22Rv1 (cell line): ENCODE measurements around the gene ZNF516.

Experiments used
- H3K27ac ChIP-seq: fragments of 450-650 bp; 2 replicates; pipeline ENCODE4 v1.5.1; 2017
- ZFX ChIP-seq: fragments of 450-650 bp; IDR thresholded peaks from 2 replicates; pipeline ENCODE4 v1.6.1; 2017; ENCODE audit warnings: antibody characterized with exemption, borderline replicate concordance
- TF ChIP-seq, protein P1 (sequence below): fragments of 450-650 bp; IDR thresholded peaks from 2 replicates; pipeline ENCODE4 v1.5.1; 2017; ENCODE audit warnings: mild to moderate bottlenecking

The ZNF516 gene

GRCh38 chr18:76398896-76399612 is 96.0 kb downstream of the ZNF516 start:
- H3K27ac ChIP-seq = no peak overlapping the region
- TF ChIP-seq, protein P1, sequence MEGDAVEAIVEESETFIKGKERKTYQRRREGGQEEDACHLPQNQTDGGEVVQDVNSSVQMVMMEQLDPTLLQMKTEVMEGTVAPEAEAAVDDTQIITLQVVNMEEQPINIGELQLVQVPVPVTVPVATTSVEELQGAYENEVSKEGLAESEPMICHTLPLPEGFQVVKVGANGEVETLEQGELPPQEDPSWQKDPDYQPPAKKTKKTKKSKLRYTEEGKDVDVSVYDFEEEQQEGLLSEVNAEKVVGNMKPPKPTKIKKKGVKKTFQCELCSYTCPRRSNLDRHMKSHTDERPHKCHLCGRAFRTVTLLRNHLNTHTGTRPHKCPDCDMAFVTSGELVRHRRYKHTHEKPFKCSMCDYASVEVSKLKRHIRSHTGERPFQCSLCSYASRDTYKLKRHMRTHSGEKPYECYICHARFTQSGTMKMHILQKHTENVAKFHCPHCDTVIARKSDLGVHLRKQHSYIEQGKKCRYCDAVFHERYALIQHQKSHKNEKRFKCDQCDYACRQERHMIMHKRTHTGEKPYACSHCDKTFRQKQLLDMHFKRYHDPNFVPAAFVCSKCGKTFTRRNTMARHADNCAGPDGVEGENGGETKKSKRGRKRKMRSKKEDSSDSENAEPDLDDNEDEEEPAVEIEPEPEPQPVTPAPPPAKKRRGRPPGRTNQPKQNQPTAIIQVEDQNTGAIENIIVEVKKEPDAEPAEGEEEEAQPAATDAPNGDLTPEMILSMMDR = peak; percentile 91
- TF ChIP-seq ZFX = no peak

DNA sequence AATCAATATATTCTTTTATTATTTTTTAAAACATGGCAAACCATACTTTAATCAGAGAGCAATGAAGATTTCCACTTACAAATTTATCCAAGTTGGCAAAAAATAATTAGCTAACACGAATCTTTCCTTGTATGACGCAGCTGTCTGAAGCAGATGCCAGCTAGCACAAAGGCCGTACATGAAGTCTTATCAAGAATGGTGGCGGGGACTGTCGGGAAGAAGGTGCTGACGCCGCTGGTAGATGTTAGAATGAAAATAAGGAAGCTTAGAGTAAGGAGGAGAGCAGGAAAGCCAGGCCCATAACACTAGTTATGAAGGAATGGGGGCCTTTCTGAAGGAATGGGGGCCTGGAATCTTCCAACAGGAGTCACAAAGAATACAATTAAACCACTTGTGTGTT is 96.7 kb downstream of the ZNF516 start:
- TF ChIP-seq, protein P1 = no peak
- TF ChIP-seq ZFX = no peak

DNA sequence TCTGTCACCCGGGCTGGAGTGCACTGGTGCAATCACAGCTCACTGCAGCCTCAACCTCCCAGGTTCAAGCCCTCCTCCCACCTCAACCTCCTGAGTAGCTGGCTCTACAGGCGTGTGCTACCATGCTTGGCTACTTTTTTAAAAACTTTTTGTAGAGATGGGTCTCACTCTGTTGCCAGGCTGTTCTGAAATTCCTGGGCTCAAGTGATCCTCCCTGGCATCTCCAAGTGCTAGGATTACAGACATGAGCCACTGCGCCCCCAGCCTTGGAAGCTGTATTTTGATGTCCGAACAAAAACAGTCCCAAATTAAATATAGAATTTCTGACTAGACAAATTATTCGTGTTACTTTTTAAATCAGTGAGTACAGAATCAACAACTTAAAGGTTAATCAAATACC is 97.4 kb downstream of the ZNF516 start:
- H3K27ac ChIP-seq = no peak overlapping the region
- TF ChIP-seq ZFX = no peak
- TF ChIP-seq, protein P1 = no peak

More for the DNA sequence above, 96.7 kb downstream of the ZNF516 start:
- no peak overlapping the region for H3K27ac ChIP-seq

GRCh38 chr18:76396792-76397191 is 98.2 kb downstream of the ZNF516 start:
- TF ChIP-seq ZFX = no peak
- TF ChIP-seq, protein P1 = no peak
- no peak overlapping the region for H3K27ac ChIP-seq

GRCh38 chr18:76395609-76396008 is 99.4 kb downstream of the ZNF516 start:
- no peak overlapping the region for H3K27ac ChIP-seq
- TF ChIP-seq, protein P1 = no peak
- TF ChIP-seq ZFX = no peak

- TF ChIP-seq, protein P1 = no peak
- TF ChIP-seq ZFX = no peak
These were observed 100.1 kb downstream of the ZNF516 start for GRCh38 chr18:76394780-76395476.

DNA sequence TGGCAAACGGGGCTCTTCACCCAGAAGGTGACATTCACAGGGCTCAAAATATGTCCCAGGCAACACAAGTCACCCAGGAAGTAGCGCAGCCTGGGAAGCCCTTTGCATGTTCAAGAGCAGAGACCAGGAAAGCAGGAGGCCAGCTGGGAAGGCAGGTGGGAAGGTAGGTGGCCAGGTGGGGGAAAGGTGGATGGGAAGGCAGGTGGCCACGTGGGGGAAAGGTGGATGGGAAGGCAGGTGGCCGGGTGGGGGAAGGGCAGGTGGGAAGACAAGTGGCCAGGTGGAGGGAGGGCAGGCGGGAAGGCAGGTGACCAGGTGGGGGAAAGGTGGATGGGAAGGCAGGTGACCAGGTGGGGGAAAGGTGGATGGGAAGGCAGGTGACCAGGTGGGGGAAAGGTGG is 102.7 kb downstream of the ZNF516 start:
- no peak overlapping the region for H3K27ac ChIP-seq

More at GRCh38 chr18:76394780-76395476, 100.1 kb downstream of the ZNF516 start:
- H3K27ac ChIP-seq = no peak overlapping the region

More for the DNA sequence above, 102.7 kb downstream of the ZNF516 start:
- TF ChIP-seq, protein P1 = no peak
- TF ChIP-seq ZFX = no peak
